Measurements from ENCODE around the gene VWCE.
"Not testable (repeated sequence)": the region's sequence is repeated elsewhere in the genome, so short reads cannot be mapped to it uniquely, and the experiment has no call there.

The VWCE gene

GRCh38 chr11:61252332-61252731 lies 42.8 kb downstream of the VWCE start:
- not testable (repeated sequence) for DNase-seq (ENCODE audit: low spot score)

GRCh38 chr11:61250796-61251765 lies 44.0 kb downstream of the VWCE start:
- DNase-seq (ENCODE audit: low spot score), result not testable (repeated sequence)

DNA sequence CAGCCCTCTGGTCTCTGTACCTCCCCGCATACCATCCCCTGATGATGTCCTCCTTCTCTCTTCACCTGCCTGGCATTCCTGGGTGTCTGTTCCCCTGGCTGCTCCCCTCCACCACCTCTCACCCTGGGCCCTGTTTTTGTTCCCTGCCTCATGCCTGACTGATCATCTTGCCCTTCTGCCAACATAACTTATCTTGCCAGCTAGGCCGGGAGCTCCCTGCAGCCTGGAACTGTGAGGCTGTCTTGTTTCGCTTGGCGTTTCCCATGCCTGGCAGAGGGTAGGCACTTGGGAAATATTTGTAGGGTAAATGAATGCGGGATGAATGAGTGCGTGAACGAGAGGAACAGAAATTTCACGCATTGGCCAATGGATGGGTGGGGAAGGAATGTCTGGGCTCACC lies 45.9 kb downstream of the VWCE start:
- DNase-seq (ENCODE audit: low spot score), result not testable (repeated sequence)

- not testable (repeated sequence) for DNase-seq (ENCODE audit: low spot score)
Observed at GRCh38 chr11:61248071-61248470, 47.0 kb downstream of the VWCE start.

DNA sequence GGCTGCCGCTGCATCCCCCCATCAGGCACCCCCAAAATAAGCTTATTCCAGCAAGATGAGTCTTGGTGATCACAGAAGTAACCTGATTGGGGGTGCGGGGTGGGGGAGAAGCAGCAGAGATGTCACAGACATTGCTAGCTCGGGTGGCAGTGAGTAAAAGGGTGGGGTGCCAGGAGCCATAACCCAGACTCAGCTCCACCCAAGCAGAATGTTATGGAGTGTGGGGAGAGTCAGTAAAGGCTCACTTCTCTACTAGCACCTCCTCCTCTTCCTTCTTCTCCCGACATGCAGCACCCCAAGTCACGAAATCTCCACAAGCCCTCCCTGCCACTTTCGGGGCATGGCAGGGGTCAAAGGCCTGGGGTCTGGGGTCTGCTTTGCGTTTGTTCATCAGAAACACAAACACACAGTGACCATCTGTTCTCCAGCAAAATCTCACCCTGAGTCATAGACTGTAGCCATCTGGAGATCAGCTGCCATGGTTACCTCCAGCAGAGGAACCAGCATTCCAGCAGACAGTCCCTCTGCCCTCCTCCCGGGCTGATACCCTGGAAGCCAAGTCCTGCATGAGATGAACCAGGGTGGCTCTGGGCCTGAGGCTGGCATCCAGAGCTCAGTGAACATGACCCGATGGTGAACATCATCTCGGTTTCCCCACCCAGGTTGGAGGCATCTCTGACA lies 49.7 kb downstream of the VWCE start:
- DNase-seq (ENCODE audit: low spot score), result not testable (repeated sequence)

GRCh38 chr11:61241526-61241925 lies 53.6 kb downstream of the VWCE start:
- not testable (repeated sequence) for DNase-seq (ENCODE audit: low spot score)

DNA sequence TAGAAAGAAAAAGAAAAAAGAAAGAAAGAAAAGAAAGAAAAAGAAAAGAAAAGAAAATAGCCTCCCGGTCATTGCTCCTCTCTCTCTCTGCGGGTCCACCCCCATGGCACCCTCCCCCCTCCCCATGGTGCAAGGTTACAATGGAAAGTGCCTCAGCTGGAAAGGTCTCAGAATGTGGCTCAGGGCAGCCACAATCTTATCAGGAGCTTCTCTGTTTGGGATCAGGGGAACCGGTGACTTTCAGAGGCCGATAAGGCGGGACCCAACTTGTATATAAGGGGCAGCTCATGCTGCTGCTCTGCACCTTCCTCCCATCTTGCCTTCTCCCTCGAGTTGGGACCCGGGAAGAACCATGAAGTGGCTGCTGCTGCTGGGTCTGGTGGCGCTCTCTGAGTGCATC lies 54.2 kb downstream of the VWCE start, which contains the start of gene PGA5:
PGA5 (plus strand) TSS at position 301 of the 400 bp plus-strand sequence; CDS start at position 353, 52 bp downstream.
- not testable (repeated sequence) for DNase-seq (ENCODE audit: low spot score)

DNA sequence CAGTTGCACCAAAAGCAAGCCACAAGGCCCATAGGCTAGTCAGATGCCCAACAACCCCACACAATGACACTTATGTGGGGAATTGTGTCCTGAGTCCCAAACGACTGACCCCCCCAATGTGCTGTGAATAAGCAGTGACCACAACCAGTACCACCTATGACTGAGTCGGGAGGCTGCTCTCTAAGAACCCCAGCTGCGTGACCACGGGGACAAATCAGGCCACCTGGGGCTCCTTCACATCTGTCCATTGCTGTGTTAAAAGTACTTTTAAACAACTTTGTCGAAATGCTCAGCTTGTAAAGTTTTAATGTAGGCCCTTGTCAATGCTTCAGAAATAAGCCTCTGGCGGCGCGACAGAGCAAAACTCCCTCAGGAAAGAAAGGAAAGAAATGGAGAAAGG lies 54.8 kb downstream of the VWCE start:
- not testable (repeated sequence) for DNase-seq (ENCODE audit: low spot score)

DNA sequence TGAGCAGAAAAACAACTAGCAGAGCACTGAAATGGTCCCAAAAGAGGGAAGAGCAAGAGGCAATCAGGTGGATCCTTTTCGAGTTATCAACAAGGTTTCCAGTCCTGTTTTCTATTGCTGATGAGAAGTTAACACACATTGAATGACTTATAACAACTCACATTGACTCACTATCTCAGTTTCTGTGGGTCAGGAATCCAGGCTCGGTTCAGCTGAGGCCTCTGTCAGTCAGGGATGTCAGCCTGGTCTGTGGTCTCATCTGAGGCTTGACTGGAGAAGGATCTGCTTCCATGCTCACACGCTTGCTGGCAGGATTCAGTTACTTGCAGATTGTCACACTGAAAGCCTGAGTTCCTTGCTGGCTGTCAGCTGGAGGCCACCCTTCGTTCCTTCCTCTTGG lies 58.0 kb downstream of the VWCE start:
- not testable (repeated sequence) for DNase-seq (ENCODE audit: low spot score)

GRCh38 chr11:61232548-61233145 lies 62.5 kb downstream of the VWCE start:
- not testable (repeated sequence) for DNase-seq (ENCODE audit: low spot score)

- DNase-seq (ENCODE audit: low spot score), result not testable (repeated sequence)
Observed at GRCh38 chr11:61231585-61231984, 63.5 kb downstream of the VWCE start.

GRCh38 chr11:61231033-61231432 lies 64.1 kb downstream of the VWCE start:
- not testable (repeated sequence) for DNase-seq (ENCODE audit: low spot score)

GRCh38 chr11:61229458-61229857 lies 65.7 kb downstream of the VWCE start:
- not testable (repeated sequence) for DNase-seq (ENCODE audit: low spot score)

- not testable (repeated sequence) for DNase-seq (ENCODE audit: low spot score)
Observed at GRCh38 chr11:61226457-61227137, 68.5 kb downstream of the VWCE start.

DNA sequence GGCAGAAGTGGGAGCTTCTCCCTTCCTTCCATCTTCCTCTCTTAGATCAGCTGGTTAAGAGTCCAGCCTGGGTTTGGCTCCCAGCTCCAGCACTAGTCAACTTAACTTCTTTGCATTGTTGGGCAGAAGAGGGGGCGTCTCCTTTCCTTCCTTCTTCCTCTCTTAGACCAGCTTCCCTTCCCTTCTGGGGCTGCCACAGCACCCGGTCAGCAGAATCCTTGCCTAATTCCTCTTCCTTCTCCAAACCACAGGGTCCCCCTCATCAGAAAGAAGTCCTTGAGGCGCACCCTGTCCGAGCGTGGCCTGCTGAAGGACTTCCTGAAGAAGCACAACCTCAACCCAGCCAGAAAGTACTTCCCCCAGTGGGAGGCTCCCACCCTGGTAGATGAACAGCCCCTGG lies 72.4 kb downstream of the VWCE start:
- not testable (repeated sequence) for DNase-seq (ENCODE audit: low spot score)

GRCh38 chr11:61222047-61222446 lies 73.1 kb downstream of the VWCE start, which contains the start of gene PGA4:
Gene PGA4, plus strand, starts transcription at chr11:61222347. Its CDS starts 54 bp downstream, at chr11:61222401.
- DNase-seq (ENCODE audit: low spot score), result not testable (repeated sequence)

DNA sequence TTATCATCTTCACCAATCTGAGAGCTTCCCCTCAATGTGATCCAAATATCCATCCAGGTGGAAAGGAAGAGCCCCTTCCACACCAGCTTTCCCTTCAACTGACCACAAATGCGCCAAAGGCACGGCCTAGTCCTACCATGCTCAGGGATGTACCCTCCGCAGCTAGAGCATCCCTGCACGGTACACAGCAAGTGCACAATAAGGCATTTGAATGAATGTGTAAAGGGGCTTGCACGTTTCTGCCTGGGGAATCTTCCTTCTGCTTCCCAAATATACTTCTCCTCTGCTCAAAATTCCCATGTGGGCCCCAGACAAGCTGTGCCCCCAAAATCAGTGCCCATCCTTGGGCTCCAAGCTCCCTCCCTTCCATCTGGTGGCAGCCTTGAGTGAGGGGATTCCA lies 76.1 kb downstream of the VWCE start:
- DNase-seq (ENCODE audit: low spot score), result not testable (repeated sequence)

GRCh38 chr11:61218306-61218705 lies 76.8 kb downstream of the VWCE start:
- not testable (repeated sequence) for DNase-seq (ENCODE audit: low spot score)

DNA sequence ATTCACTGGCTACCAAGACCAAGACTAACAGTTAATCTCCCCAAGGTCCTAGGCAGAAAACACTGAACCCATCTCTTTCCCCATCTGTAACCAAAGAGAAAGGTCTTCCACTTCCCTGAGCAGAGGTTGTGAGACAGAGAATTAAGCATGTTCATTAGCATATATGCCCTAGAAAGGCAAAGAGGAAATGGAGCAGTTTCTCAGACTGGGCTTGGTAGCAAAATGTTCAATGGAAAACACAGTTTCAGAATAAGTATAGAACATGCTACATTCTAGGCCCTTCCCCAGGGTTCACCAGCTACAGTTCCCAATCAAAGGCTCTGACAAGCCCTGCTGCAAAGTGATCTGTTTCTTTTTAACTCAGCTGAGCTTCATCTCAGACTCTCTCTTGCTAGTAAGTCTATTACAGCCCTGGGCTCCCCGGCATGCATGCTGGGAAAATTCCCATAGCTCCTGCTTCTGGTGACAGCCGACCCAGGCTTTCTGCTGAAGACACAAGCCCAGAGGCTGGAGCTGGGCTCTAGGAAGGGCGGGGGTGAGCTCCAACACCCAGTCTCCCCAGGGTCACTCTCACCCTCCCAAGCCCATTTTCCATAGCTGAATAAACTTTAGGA lies 81.3 kb downstream of the VWCE start:
- not testable (repeated sequence) for DNase-seq (ENCODE audit: low spot score)

DNA sequence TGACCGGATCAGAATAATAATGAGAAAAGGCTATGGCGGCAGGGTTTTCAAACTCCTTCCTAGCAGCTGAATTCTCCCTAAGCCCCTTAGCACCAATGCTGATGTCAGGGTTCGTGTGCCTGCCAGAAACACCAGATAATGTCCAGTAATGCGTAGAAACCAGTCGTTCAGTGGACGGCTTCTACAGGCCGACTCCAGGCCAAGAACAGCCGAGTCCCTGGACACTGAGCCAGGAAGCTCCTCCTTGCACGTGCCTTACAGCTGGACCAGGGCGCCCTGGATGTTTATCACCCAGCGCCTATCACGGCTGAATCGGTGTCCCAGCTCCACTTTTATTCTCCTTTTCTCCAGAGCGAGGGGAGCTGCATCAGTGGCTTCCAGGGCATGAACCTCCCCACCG lies 82.9 kb downstream of the VWCE start:
- not testable (repeated sequence) for DNase-seq (ENCODE audit: low spot score)

DNA sequence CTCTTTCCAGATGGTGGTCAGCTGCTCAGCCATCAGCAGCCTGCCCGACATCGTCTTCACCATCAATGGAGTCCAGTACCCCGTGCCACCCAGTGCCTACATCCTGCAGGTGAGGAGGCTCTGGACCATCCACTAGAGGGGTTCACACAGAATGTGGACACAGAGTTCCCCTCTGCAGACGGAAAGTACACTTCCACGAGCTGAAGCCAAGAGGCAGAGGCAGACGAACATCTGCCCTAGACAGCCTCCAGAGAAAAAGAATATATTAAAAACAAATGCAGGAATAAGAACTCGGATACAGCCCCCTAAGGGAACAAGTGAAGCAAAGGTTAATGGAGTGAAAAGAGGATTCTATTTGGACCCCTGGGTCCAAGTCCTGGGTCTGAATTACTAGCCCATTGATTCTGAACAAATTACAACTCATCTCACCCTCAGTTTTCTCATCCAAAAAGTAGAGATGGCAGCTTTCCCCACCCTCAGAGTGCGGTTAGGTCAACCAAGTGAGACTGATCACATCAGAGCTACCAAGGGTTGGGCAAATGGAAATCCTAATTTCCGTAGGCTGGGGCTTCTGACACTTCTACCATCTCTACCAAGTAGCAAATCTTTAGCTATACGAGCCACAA lies 83.7 kb downstream of the VWCE start:
- DNase-seq (ENCODE audit: low spot score), result not testable (repeated sequence)
